Osteocyte (in vitro differentiated cells): ENCODE results near the gene USP33. TPM values are rescaled to one million over a fixed set of nuclear protein-coding genes. Genes with fewer than 3 reads are reported as not detected.

Experiments used
- DNase-seq: peaks from one replicate; pipeline ENCODE4 v3.0.0; 2021; ENCODE audit warnings: mixed read lengths; ENCODE audit not compliant: unreplicated experiment; ENCODE audit errors: extremely low spot score
- H3K27ac Mint-ChIP-seq: one replicate; pipeline ENCODE4 v1.8.0; 2021; ENCODE audit warnings: mild to moderate bottlenecking, mixed read lengths; ENCODE audit not compliant: unreplicated experiment
- H3K27me3 Mint-ChIP-seq: one replicate; pipeline ENCODE4 v1.8.0; 2021; ENCODE audit warnings: mixed read lengths; ENCODE audit not compliant: unreplicated experiment
- H3K36me3 Mint-ChIP-seq: one replicate; pipeline ENCODE4 v1.8.0; 2021; ENCODE audit warnings: mixed read lengths; ENCODE audit not compliant: unreplicated experiment
- H3K4me1 Mint-ChIP-seq: one replicate; pipeline ENCODE4 v1.8.0; 2021; ENCODE audit warnings: mixed read lengths; ENCODE audit not compliant: unreplicated experiment
- H3K4me3 Mint-ChIP-seq: one replicate; pipeline ENCODE4 v1.8.0; 2021; ENCODE audit warnings: mild to moderate bottlenecking, moderate library complexity, mixed read lengths; ENCODE audit not compliant: unreplicated experiment
- H3K9me3 Mint-ChIP-seq: one replicate; pipeline ENCODE4 v1.8.0; 2021; ENCODE audit warnings: mixed read lengths; ENCODE audit not compliant: unreplicated experiment
- CTCF ChIP-seq: fragments of 200-600 bp; sonication (generic); IDR thresholded peaks from 2 replicates; pipeline ENCODE4 v1.5.0; 2021; ENCODE audit warnings: antibody characterized with exemption, mild to moderate bottlenecking, moderate library complexity
- total RNA-seq: library from RNA; stranded (reverse); gene quantifications from 2 replicates; pipeline ENCODE4 v1.2.1, GENCODE V29; 2021

USP33 gene
- total RNA-seq, 1 donor from 2014 or later = 74.7 TPM

DNA sequence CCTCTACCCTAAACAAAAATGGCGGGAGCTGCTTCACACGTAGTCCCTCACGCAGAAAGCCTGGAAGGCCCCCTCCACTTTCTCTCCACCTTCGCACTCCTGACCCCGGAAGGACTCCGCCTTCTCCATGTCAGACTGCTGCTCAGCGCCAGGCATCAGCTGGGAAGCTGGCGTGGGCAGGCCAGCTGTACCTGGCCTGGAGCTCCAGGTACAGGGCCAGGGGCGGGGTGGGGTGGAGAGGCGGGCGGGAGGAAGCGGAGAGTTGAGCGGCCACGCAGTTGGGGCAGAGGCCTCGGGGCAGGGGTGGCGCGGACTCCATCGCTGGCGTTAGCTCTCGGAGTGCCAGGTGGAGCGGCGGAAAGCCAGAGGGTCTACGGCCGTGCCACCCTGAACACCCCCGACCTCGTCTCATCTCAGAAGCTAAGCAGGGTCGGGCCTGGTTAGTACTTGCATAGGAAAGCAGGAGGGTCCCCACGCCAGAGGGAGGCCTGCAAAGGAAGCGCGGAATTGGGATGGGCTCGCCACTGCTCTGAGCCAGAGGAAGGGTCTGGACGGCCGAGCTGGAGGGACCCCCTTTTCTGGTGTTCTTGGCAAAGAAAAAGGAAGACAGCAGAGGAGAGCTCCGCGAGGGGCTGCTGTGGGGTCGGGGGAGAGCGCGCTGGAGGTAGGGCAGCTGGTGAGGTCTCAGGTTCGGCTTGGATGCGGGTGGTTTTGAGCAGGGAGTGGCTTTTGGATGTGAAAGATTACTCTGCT lies 20.1 kb upstream of the USP33 start, which contains the start of gene MIGA1:
Gene MIGA1 (plus strand): TSS at position 121 of the 753 bp plus-strand sequence. CDS start 3,604 bp downstream, outside the sequence.
- Mint-ChIP-seq H3K4me1 (peaks cover 26% of the 10 kb centered on the region), H3K9me3 (no peaks in the 10 kb centered on the region), H3K27ac (peak within 1 kb of the TSS; percentile 86), H3K36me3 (peaks cover 8% of the 10 kb centered on the region), H3K4me3 (peak within 1 kb of the TSS; percentile 98), H3K27me3 (no peaks in the 10 kb centered on the region)
- TF ChIP-seq CTCF = no peak
- DNase-seq = peak; percentile 90

GRCh38 chr1:77776007-77776700 lies 16.5 kb upstream of the USP33 start:
- DNase-seq = no peak
- H3K36me3 Mint-ChIP-seq = no peaks in the 10 kb centered on the region

GRCh38 chr1:77768006-77768405 lies 8.4 kb upstream of the USP33 start:
- no peak overlapping the region for H3K27ac Mint-ChIP-seq
- H3K4me1 Mint-ChIP-seq = no peaks in the 10 kb centered on the region
- no peak for TF ChIP-seq CTCF
- H3K27me3 Mint-ChIP-seq = no peaks in the 10 kb centered on the region
- DNase-seq = no peak
- no peaks in the 10 kb centered on the region for H3K9me3 Mint-ChIP-seq
- H3K36me3 Mint-ChIP-seq = no peaks in the 10 kb centered on the region
- no peak overlapping the region for H3K4me3 Mint-ChIP-seq

More at GRCh38 chr1:77776007-77776700, 16.5 kb upstream of the USP33 start:
- Mint-ChIP-seq H3K4me1 (peaks cover 20% of the 10 kb centered on the region), H3K9me3 (no peaks in the 10 kb centered on the region), H3K4me3 (no peak overlapping the region), H3K27me3 (no peaks in the 10 kb centered on the region), H3K27ac (no peak overlapping the region)
- no peak for TF ChIP-seq CTCF

DNA sequence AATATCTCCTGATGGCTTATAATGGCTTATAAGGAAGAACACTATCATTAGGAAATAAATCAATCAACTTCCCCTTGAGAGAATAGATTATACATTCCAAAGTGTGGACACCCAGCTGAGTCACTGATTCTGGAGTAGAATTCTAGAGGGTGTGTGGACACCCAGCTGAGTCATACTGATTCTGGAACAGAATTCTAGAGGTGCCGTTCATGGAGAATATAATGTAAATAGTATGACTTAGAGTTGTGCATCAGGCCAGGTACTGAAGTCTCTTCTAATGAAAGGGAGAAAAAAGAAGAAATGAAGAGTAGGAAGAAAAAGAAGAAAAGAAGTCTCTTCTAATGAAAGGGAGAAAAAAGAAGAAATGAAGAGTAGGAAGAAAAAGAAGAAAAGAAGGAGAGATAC lies 2.4 kb upstream of the USP33 start:
- H3K36me3 Mint-ChIP-seq = no peaks in the 10 kb centered on the region
- H3K27me3 Mint-ChIP-seq = no peaks in the 10 kb centered on the region
- no peak for TF ChIP-seq CTCF
- no peaks in the 10 kb centered on the region for H3K9me3 Mint-ChIP-seq
- H3K27ac Mint-ChIP-seq = no peak overlapping the region
- no peak for DNase-seq
- H3K4me3 Mint-ChIP-seq = no peak overlapping the region
- peaks cover 18% of the 10 kb centered on the region for H3K4me1 Mint-ChIP-seq

GRCh38 chr1:77757603-77758002 lies 2.0 kb downstream of the USP33 start:
- peak overlapping the region; percentile 90 for H3K4me3 Mint-ChIP-seq

More at GRCh38 chr1:77757603-77758002, 2.0 kb downstream of the USP33 start:
- no peaks in the 10 kb centered on the region for H3K36me3 Mint-ChIP-seq
- H3K4me1 Mint-ChIP-seq = peaks cover 38% of the 10 kb centered on the region
- no peak for TF ChIP-seq CTCF
- peak overlapping the region; percentile 95 for H3K27ac Mint-ChIP-seq
- no peak for DNase-seq
- H3K9me3 Mint-ChIP-seq = no peaks in the 10 kb centered on the region
- H3K27me3 Mint-ChIP-seq = no peaks in the 10 kb centered on the region
